KMS-11 (cell line): ENCODE data around the gene MFSD11.
"Not testable (repeated sequence)": the region's sequence is repeated elsewhere in the genome, so short reads cannot be mapped to it uniquely, and the experiment has no call there.

ENCODE experiments used
- H2AFZ ChIP-seq: fragments of 200-600 bp; sonication (generic); 2 replicates; pipeline ENCODE4 v1.6.1; 2016; ENCODE audit warnings: antibody characterized with exemption, mixed run types, low read depth
- H3K27ac ChIP-seq: fragments of 200-600 bp; sonication (generic); 2 replicates; pipeline ENCODE4 v1.6.1; 2016; ENCODE audit warnings: mild to moderate bottlenecking, mixed run types
- H3K27me3 ChIP-seq: fragments of 200-600 bp; sonication (generic); 2 replicates; pipeline ENCODE4 v1.6.1; 2017; ENCODE audit warnings: mild to moderate bottlenecking, low read depth, mixed run types, moderate library complexity; ENCODE audit not compliant: insufficient read depth
- H3K36me3 ChIP-seq: fragments of 200-600 bp; sonication (generic); 2 replicates; pipeline ENCODE4 v1.6.1; 2017; ENCODE audit warnings: mild to moderate bottlenecking, mixed run types; ENCODE audit not compliant: insufficient read depth
- H3K4me1 ChIP-seq: fragments of 200-600 bp; sonication (generic); 2 replicates; pipeline ENCODE4 v1.6.1; 2016; ENCODE audit warnings: mild to moderate bottlenecking, low read depth, mixed run types; ENCODE audit not compliant: poor library complexity, severe bottlenecking
- H3K4me2 ChIP-seq: fragments of 200-600 bp; sonication (generic); 2 replicates; pipeline ENCODE4 v1.7.0; 2016; ENCODE audit warnings: mild to moderate bottlenecking, mixed run types
- H3K4me3 ChIP-seq: fragments of 200-600 bp; sonication (generic); IDR thresholded peaks from 2 replicates; pipeline ENCODE4 v1.6.1; 2017; ENCODE audit warnings: low read depth, low read length, mixed read lengths; ENCODE audit not compliant: insufficient read depth
- H3K79me2 ChIP-seq: fragments of 200-600 bp; sonication (generic); 2 replicates; pipeline ENCODE4 v1.6.1; 2016; ENCODE audit warnings: low read depth, mixed run types; ENCODE audit not compliant: insufficient read depth
- H3K9ac ChIP-seq: fragments of 200-600 bp; sonication (generic); 2 replicates; pipeline ENCODE4 v1.6.1; 2016; ENCODE audit warnings: mild to moderate bottlenecking, mixed run types
- H4K20me1 ChIP-seq: fragments of 200-600 bp; sonication (generic); 2 replicates; pipeline ENCODE4 v1.6.1; 2016; ENCODE audit warnings: mild to moderate bottlenecking, mixed run types; ENCODE audit not compliant: insufficient read depth
- TF ChIP-seq, protein P1 (sequence below): fragments of 200-600 bp; sonication (generic); conservative IDR thresholded peaks from 2 replicates; pipeline ENCODE4 v1.6.1; 2017; ENCODE audit warnings: low read depth, mild to moderate bottlenecking, antibody characterized with exemption, low read length, moderate library complexity, mixed read lengths

MFSD11 gene

DNA sequence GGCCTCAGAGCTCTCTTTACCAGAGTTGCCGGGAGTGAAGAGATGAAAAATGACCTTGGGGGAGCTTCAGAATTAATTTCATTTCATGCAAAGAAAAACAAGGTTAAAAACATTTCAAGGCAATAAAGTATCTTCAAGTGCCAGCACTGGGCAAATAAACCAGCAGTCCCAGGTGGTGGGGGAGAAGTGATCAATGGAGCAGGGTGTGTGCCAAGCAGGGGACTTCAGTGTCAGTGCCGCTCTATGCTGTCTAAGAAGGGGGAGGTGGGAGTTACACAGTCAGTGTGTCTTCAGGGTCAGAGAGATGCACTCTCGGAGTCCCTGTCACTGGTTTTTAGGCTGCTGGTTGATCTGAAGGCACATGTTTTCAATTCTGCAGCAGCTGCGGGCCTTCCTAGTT is 73.0 kb downstream of the MFSD11 start:
- no peak overlapping the region for H3K9ac ChIP-seq
- no peaks in the 10 kb centered on the region for H3K4me1 ChIP-seq
- no peaks in the 10 kb centered on the region for H3K79me2 ChIP-seq
- no peak overlapping the region for H3K27ac ChIP-seq
- no peaks in the 10 kb centered on the region for H3K27me3 ChIP-seq
- TF ChIP-seq, protein P1, sequence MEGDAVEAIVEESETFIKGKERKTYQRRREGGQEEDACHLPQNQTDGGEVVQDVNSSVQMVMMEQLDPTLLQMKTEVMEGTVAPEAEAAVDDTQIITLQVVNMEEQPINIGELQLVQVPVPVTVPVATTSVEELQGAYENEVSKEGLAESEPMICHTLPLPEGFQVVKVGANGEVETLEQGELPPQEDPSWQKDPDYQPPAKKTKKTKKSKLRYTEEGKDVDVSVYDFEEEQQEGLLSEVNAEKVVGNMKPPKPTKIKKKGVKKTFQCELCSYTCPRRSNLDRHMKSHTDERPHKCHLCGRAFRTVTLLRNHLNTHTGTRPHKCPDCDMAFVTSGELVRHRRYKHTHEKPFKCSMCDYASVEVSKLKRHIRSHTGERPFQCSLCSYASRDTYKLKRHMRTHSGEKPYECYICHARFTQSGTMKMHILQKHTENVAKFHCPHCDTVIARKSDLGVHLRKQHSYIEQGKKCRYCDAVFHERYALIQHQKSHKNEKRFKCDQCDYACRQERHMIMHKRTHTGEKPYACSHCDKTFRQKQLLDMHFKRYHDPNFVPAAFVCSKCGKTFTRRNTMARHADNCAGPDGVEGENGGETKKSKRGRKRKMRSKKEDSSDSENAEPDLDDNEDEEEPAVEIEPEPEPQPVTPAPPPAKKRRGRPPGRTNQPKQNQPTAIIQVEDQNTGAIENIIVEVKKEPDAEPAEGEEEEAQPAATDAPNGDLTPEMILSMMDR: no peak
- H3K4me2 ChIP-seq: no peak overlapping the region
- H3K36me3 ChIP-seq: no peaks in the 10 kb centered on the region
- no peak overlapping the region for H2AFZ ChIP-seq
- H4K20me1 ChIP-seq: no peaks in the 10 kb centered on the region
- H3K4me3 ChIP-seq: no peak overlapping the region

DNA sequence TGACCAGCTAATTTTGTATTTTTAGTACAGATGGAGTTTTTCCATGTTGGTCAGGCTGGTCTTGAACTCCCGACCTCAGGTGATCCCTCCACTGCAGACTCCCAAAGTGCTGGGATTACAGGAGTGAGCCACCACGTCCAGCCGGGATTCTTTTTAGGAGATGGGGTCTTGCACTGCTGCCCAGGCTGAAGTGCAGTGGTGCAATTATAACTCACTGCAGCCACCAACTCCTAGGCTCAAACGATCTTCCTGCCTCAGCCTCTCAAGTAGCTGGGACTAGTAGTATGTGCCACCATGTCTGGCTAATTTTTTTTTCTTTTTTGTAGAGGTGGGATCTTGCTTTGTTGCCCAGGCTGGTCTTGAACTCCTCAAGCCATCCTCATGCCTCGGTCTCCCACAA is 73.9 kb downstream of the MFSD11 start:
- no peaks in the 10 kb centered on the region for H3K79me2 ChIP-seq

DNA sequence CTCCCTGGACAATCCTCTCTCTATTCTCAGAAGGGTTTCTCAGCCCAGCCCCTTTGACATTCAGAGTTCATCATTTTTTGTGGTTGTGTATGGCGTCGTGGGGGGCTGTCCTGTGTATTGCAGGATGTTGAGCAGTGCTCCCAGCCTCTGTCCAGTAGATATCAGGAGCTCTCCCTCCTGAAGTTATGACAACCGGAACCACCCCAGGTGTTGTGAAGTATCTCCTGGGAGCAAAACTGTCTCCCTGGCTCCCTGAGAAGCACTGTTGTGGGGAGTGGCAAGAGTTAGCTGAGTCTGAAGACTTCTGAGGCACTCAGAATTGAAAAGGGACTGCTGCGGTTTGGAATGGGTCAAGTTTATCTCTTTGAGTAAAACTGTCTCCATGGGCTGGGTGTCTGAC is 74.3 kb downstream of the MFSD11 start:
- no peak overlapping the region for H3K27ac ChIP-seq
- H3K79me2 ChIP-seq: no peaks in the 10 kb centered on the region
- no peak overlapping the region for H3K4me3 ChIP-seq
- H4K20me1 ChIP-seq: no peaks in the 10 kb centered on the region
- H3K9ac ChIP-seq: no peak overlapping the region
- no peaks in the 10 kb centered on the region for H3K36me3 ChIP-seq
- H3K4me1 ChIP-seq: peaks cover 7% of the 10 kb centered on the region
- H3K4me2 ChIP-seq: no peak overlapping the region
- no peaks in the 10 kb centered on the region for H3K27me3 ChIP-seq
- no peak overlapping the region for H2AFZ ChIP-seq
- TF ChIP-seq, protein P1: no peak

More for the DNA sequence above, 73.9 kb downstream of the MFSD11 start:
- no peak overlapping the region for H2AFZ ChIP-seq
- H4K20me1 ChIP-seq: no peaks in the 10 kb centered on the region
- no peak overlapping the region for H3K9ac ChIP-seq
- H3K4me2 ChIP-seq: no peak overlapping the region
- peaks cover 5% of the 10 kb centered on the region for H3K4me1 ChIP-seq
- TF ChIP-seq, protein P1: no peak
- no peak overlapping the region for H3K4me3 ChIP-seq
- no peaks in the 10 kb centered on the region for H3K36me3 ChIP-seq
- H3K27me3 ChIP-seq: no peaks in the 10 kb centered on the region
- no peak overlapping the region for H3K27ac ChIP-seq

DNA sequence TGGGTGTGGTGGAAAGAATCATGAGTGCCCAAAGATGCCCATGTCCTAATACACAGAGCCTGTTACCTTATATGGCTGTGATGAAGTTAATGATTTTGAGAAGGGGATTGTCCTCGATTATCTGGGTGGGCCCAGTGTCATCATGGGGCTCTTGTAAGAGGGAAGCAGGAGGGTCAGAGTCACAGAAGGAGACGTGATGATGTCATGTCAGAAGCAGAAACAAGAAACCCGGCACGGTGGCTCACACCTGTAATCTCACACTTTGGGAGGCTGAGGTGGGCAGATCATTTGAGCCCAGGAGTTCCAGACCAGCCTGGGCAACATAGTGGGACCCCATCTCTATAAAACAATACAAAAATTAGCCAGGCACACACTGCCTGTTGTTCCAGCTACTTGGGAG is 75.0 kb downstream of the MFSD11 start:
- Histone ChIP-seq H3K79me2 (no peaks in the 10 kb centered on the region), H3K4me1 (peaks cover 7% of the 10 kb centered on the region), H4K20me1 (no peaks in the 10 kb centered on the region), H3K36me3 (no peaks in the 10 kb centered on the region), H3K4me2 (no peak overlapping the region), H3K27ac (no peak overlapping the region), H3K9ac (no peak overlapping the region), H3K4me3 (no peak overlapping the region), H2AFZ (no peak overlapping the region), H3K27me3 (no peaks in the 10 kb centered on the region)
- TF ChIP-seq, protein P1: no peak

DNA sequence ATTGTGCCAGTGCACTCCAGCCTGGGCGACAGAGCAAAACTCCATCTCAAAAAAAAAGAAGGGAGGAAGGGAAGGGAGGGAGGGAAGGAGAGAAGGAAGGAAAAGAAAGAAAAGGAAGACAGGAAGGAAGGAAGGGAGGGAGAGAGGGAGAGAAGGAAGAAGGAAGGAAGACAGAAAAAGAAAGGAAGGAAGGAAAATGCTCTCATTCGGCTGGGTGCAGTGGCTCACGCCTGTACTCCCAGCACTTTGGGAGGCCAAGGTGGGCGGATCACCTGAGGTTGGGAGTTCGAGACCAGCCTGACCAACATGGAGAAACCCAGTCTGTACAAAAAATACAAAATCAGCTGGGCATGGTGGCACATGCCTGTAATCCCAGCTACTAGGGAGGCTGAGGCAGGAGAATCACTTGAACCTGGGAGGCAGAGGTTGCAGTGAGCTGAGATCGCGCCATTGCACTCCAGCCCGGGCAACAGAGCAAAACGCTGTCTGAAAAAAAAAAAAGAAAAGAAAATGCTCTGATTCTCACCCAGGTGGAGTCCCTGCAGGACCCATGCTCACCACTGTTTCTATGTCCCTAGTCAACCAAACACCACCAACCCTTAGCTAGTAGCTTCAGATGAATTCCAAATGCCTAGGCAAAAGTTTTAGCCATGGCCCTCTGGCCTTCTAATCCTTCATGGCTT is 78.1 kb downstream of the MFSD11 start:
- peak overlapping the region; percentile 51 for H2AFZ ChIP-seq
- H3K79me2 ChIP-seq, H3K27me3 ChIP-seq, H3K4me1 ChIP-seq, H3K4me2 ChIP-seq, H3K4me3 ChIP-seq, H3K27ac ChIP-seq, H3K9ac ChIP-seq, H3K36me3 ChIP-seq, H4K20me1 ChIP-seq: not testable (repeated sequence)
